ENCODE measurements around the gene TREH. TPM values are rescaled to one million over a fixed set of nuclear protein-coding genes. Genes with fewer than 3 reads are reported as not detected.

The TREH gene
- total RNA-seq, 1 donor from 2014 or later = not detected

- no peaks in the 10 kb centered on the region for H3K27me3 ChIP-seq (ENCODE audit: insufficient read depth, low read length)
- H3K27ac ChIP-seq (ENCODE audit: low read depth, low read length) = peak within 1 kb of the TSS; percentile 93
- peaks cover 6% of the 10 kb centered on the region for H3K36me3 Mint-ChIP-seq (ENCODE audit: low read depth, unreplicated experiment)
- peaks cover 51% of the 10 kb centered on the region for H3K4me1 Mint-ChIP-seq (ENCODE audit: low read depth, unreplicated experiment)
- DNase-seq (ENCODE audit: low read depth) = peak; percentile 48
- H3K4me1 ChIP-seq (ENCODE audit: insufficient read depth, low read length) = peaks cover 62% of the 10 kb centered on the region
- H3K79me2 ChIP-seq (ENCODE audit: insufficient read depth, low read length) = peaks cover 41% of the 10 kb centered on the region
- H3K4me3 Mint-ChIP-seq (ENCODE audit: unreplicated experiment) = peak within 1 kb of the TSS; percentile 91
- H3K4me3 ChIP-seq (ENCODE audit: insufficient read depth, low read depth, low read length) = peak within 1 kb of the TSS; percentile 77
- peaks cover 17% of the 10 kb centered on the region for H4K20me1 ChIP-seq (ENCODE audit: insufficient read depth, low read length)
- no peaks in the 10 kb centered on the region for H3K9me3 ChIP-seq (ENCODE audit: insufficient read depth, low read depth, low read length)
- H3K27ac Mint-ChIP-seq (ENCODE audit: unreplicated experiment) = peak within 1 kb of the TSS; percentile 90
- no peaks in the 10 kb centered on the region for H3K27me3 Mint-ChIP-seq (ENCODE audit: low read depth, unreplicated experiment)
- peak within 1 kb of the TSS; percentile 97 for H3K9ac ChIP-seq (ENCODE audit: low read length)
- H3K36me3 ChIP-seq (ENCODE audit: insufficient read depth, low read length) = peaks cover 5% of the 10 kb centered on the region
- H2AFZ ChIP-seq (ENCODE audit: low read depth, low read length) = peak within 1 kb of the TSS; percentile 51
- H3K9me3 Mint-ChIP-seq (ENCODE audit: unreplicated experiment) = no peaks in the 10 kb centered on the region
- TF ChIP-seq EZH2 (IDR thresholded peaks at IDR 0.05; ENCODE audit: insufficient read depth, low read length) (no peak), CTCF (IDR thresholded peaks at IDR 0.05; ENCODE audit: insufficient read depth, low read depth, low read length) (peak; percentile 33)
- no peak for FAIRE-seq
- peak within 1 kb of the TSS; percentile 94 for H3K4me2 ChIP-seq (ENCODE audit: low read length)
Measured at GRCh38 chr11:118607401-118608359, 71.8 kb downstream of the TREH start, which contains the start of gene PHLDB1. Gene PHLDB1 (plus strand): TSS chr11:118607615. CDS start chr11:118613837, 6,222 bp downstream.

Small RNA genes lying within 50 kb of the gene (microRNA-seq; reads per million reads assigned to microRNA genes)
- gene MIR6716 = not detected

Other genes with a start within 250 kb of the TREH start
- 58.7 and 60.0 TPM in 2 replicates for gene KMT2A, start 243.2 kb downstream of the TREH start, total RNA-seq
- 0.43 and 0.84 TPM in 2 replicates for gene TTC36, start 152.2 kb downstream of the TREH start, total RNA-seq
- gene TMEM25, start 148.5 kb downstream of the TREH start, total RNA-seq = 18.2 and 19.0 TPM in 2 replicates
- 14.0 and 16.5 TPM in 2 replicates for gene IFT46, start 113.7 kb downstream of the TREH start, total RNA-seq
- 255 and 289 TPM in 2 replicates for gene ARCN1, start 107.2 kb downstream of the TREH start, total RNA-seq
- gene PHLDB1, start 72.0 kb downstream of the TREH start, total RNA-seq = 179 and 194 TPM in 2 replicates
- gene DDX6, start 111.5 kb upstream of the TREH start, total RNA-seq = 190 and 196 TPM in 2 replicates
- 0.07 and 0.12 TPM in 2 replicates for gene CXCR5, start 204.2 kb upstream of the TREH start, total RNA-seq
- 128 and 138 TPM in 2 replicates for gene BCL9L, start 246.3 kb upstream of the TREH start, total RNA-seq